HEK293 (cell line): Measurements from ENCODE around the gene CSNK1A1.
A peak's percentile ranks its signal among the peaks of the same experiment; 100 is the strongest.

Experiments used
- CTCF ChIA-PET: fragments of 350-600 bp; formaldehyde crosslinking; extraction: SDS; loops from one replicate; lab custom pipeline; 2021; ENCODE audit warnings: antibody characterized with exemption; lab: Yijun Ruan, JAX
- POLR2A ChIA-PET: fragments of 300-600 bp; formaldehyde crosslinking; extraction: SDS; loops from one replicate; lab custom pipeline; 2020; ENCODE audit warnings: antibody characterized with exemption, inconsistent platforms; lab: Yijun Ruan, JAX
- H3K27ac ChIP-seq: fragments of 200-500 bp; sonication (Bioruptor generic); 2 replicates; pipeline ENCODE4 v1.5.1; 2014; ENCODE audit warnings: low read depth, low read length, control low read depth, inconsistent platforms; ENCODE audit errors: extremely low read depth
- H3K36me3 ChIP-seq, 2 experiments: fragments of 200-500 bp in 1 of 2; sonication (Bioruptor generic) in 1 of 2; 1 replicate in 1 of 2; 2 replicates in 1 of 2; pipeline ENCODE4 v1.5.1; 2014 to 2017; ENCODE audit warnings: inconsistent platforms in 2 of 2, low read length in 2 of 2; ENCODE audit not compliant: control insufficient read depth in 2 of 2, insufficient read depth in 1 of 2
- H3K4me1 ChIP-seq: fragments of 200-500 bp; sonication (Bioruptor generic); 2 replicates; pipeline ENCODE4 v1.5.1; 2014; ENCODE audit warnings: mild to moderate bottlenecking, low read length, inconsistent platforms; ENCODE audit not compliant: control insufficient read depth, insufficient read depth
- H3K4me3 ChIP-seq: 2 replicates; pipeline ENCODE4 v1.5.1; 2011; ENCODE audit warnings: low read depth, mild to moderate bottlenecking, control low read depth, low read length, moderate library complexity
- H3K9me3 ChIP-seq: fragments of 200-500 bp; sonication (Bioruptor generic); 2 replicates; pipeline ENCODE4 v1.5.1; 2014; ENCODE audit warnings: low read depth, low read length, inconsistent platforms; ENCODE audit not compliant: control insufficient read depth, insufficient read depth
- BCL11A ChIP-seq: fragments of 450-650 bp; formaldehyde crosslinking; IDR thresholded peaks from 2 replicates; pipeline ENCODE4 v1.5.1; 2016; ENCODE audit warnings: low read depth, missing biosample characterization, missing genetic modification characterization
- GLI2 ChIP-seq: fragments of 450-650 bp; formaldehyde crosslinking; IDR thresholded peaks from 2 replicates; pipeline ENCODE4; 2017; ENCODE audit warnings: missing biosample characterization, missing genetic modification characterization, low read depth, borderline replicate concordance
- GLIS2 ChIP-seq: fragments of 450-650 bp; formaldehyde crosslinking; IDR thresholded peaks from 2 replicates; pipeline ENCODE4 v1.5.1; 2016; ENCODE audit warnings: missing biosample characterization, missing genetic modification characterization
- KLF9 ChIP-seq: fragments of 450-650 bp; formaldehyde crosslinking; IDR thresholded peaks from 2 replicates; pipeline ENCODE4 v1.5.1; 2016; ENCODE audit warnings: missing biosample characterization, missing genetic modification characterization, low read depth
- MEIS1 ChIP-seq: sonication (generic); formaldehyde crosslinking; IDR thresholded peaks from 2 replicates; pipeline ENCODE4 v1.8.1; 2022; ENCODE audit warnings: missing genetic modification reagents, mild to moderate bottlenecking, borderline replicate concordance
- OSR2 ChIP-seq: fragments of 450-650 bp; formaldehyde crosslinking; IDR thresholded peaks from 2 replicates; pipeline ENCODE4 v1.5.1; 2016; ENCODE audit warnings: missing biosample characterization, missing genetic modification characterization
- ZBTB17 ChIP-seq: fragments of 450-650 bp; formaldehyde crosslinking; IDR thresholded peaks from 2 replicates; pipeline ENCODE4 v1.5.1; 2016; ENCODE audit warnings: missing biosample characterization, missing genetic modification characterization
- ZFP69B ChIP-seq: fragments of 450-650 bp; formaldehyde crosslinking; IDR thresholded peaks from 2 replicates; pipeline ENCODE4 v1.5.1; 2016; ENCODE audit warnings: missing biosample characterization, missing genetic modification characterization
- ZNF202 ChIP-seq: fragments of 450-650 bp; formaldehyde crosslinking; IDR thresholded peaks from 2 replicates; pipeline ENCODE4 v1.5.1; 2016; ENCODE audit warnings: missing biosample characterization, missing genetic modification characterization, borderline replicate concordance
- ZNF214 ChIP-seq: fragments of 450-650 bp; formaldehyde crosslinking; IDR thresholded peaks from 2 replicates; pipeline ENCODE4 v1.5.1; 2017; ENCODE audit warnings: missing biosample characterization, mild to moderate bottlenecking, missing genetic modification characterization, borderline replicate concordance
- ZNF266 ChIP-seq: fragments of 450-650 bp; formaldehyde crosslinking; IDR thresholded peaks from 2 replicates; pipeline ENCODE4 v1.5.1; 2016; ENCODE audit warnings: missing biosample characterization, missing genetic modification characterization, low read depth
- ZNF354C ChIP-seq: fragments of 450-650 bp; formaldehyde crosslinking; IDR thresholded peaks from 2 replicates; pipeline ENCODE4 v1.5.1; 2016; ENCODE audit warnings: missing biosample characterization, missing genetic modification characterization, low read depth, borderline replicate concordance
- ZNF394 ChIP-seq: fragments of 450-650 bp; formaldehyde crosslinking; IDR thresholded peaks from 2 replicates; pipeline ENCODE4 v1.5.1; 2016; ENCODE audit warnings: missing biosample characterization, missing genetic modification characterization, mild to moderate bottlenecking, moderate library complexity, borderline replicate concordance
- ZNF473 ChIP-seq: fragments of 450-650 bp; formaldehyde crosslinking; IDR thresholded peaks from 2 replicates; pipeline ENCODE4 v1.5.1; 2017; ENCODE audit warnings: missing biosample characterization, missing genetic modification characterization
- ZNF529 ChIP-seq: fragments of 450-650 bp; formaldehyde crosslinking; IDR thresholded peaks from 2 replicates; pipeline ENCODE4 v1.5.1; 2017; ENCODE audit warnings: missing genetic modification characterization, missing biosample characterization; ENCODE audit not compliant: insufficient replicate concordance
- ZNF549 ChIP-seq: fragments of 450-650 bp; IDR thresholded peaks from 2 replicates; pipeline ENCODE4 v1.5.1; 2018; ENCODE audit warnings: missing biosample characterization, missing genetic modification characterization, mild to moderate bottlenecking, inconsistent platforms, moderate library complexity
- ZNF664 ChIP-seq: fragments of 450-650 bp; formaldehyde crosslinking; IDR thresholded peaks from 2 replicates; pipeline ENCODE4 v1.5.1; 2016; ENCODE audit warnings: missing biosample characterization, missing genetic modification characterization
- ZNF670 ChIP-seq: fragments of 450-650 bp; formaldehyde crosslinking; IDR thresholded peaks from 2 replicates; pipeline ENCODE4 v1.5.1; 2016; ENCODE audit warnings: missing biosample characterization, missing genetic modification characterization, low read depth
- ZNF677 ChIP-seq: fragments of 450-650 bp; IDR thresholded peaks from 2 replicates; pipeline ENCODE4 v1.5.0; 2018; ENCODE audit warnings: missing biosample characterization, mild to moderate bottlenecking, missing genetic modification characterization, moderate library complexity
- ZNF707 ChIP-seq: fragments of 450-650 bp; formaldehyde crosslinking; IDR thresholded peaks from 2 replicates; pipeline ENCODE4 v1.5.1; 2016; ENCODE audit warnings: missing biosample characterization, missing genetic modification characterization
- ZNF843 ChIP-seq: fragments of 450-650 bp; formaldehyde crosslinking; IDR thresholded peaks from 2 replicates; pipeline ENCODE4 v1.5.1; 2016; ENCODE audit warnings: missing biosample characterization, missing genetic modification characterization
- ZXDB ChIP-seq: fragments of 450-650 bp; formaldehyde crosslinking; IDR thresholded peaks from 2 replicates; pipeline ENCODE4 v1.5.1; 2016; ENCODE audit warnings: missing biosample characterization, missing genetic modification characterization
- TF ChIP-seq, protein P1 (sequence below): fragments of 450-650 bp; formaldehyde crosslinking; IDR thresholded peaks from 2 replicates; pipeline ENCODE4 v1.5.1; 2016; ENCODE audit warnings: missing biosample characterization, missing genetic modification characterization
- TF ChIP-seq, protein P2 (sequence below): fragments of 450-650 bp; formaldehyde crosslinking; IDR thresholded peaks from 2 replicates; pipeline ENCODE4 v1.5.1; 2017; ENCODE audit warnings: missing biosample characterization, mild to moderate bottlenecking, missing genetic modification characterization, moderate library complexity
- TF ChIP-seq, protein P3 (sequence below): fragments of 450-650 bp; formaldehyde crosslinking; IDR thresholded peaks from 2 replicates; pipeline ENCODE4 v1.5.1; 2016; ENCODE audit warnings: missing biosample characterization, missing genetic modification characterization, borderline replicate concordance
- TF ChIP-seq, protein P4 (sequence below): IDR thresholded peaks from 2 replicates; pipeline ENCODE4 v1.6.1; 2011; ENCODE audit warnings: mild to moderate bottlenecking, low read depth, low read length, borderline replicate concordance

The CSNK1A1 gene

DNA sequence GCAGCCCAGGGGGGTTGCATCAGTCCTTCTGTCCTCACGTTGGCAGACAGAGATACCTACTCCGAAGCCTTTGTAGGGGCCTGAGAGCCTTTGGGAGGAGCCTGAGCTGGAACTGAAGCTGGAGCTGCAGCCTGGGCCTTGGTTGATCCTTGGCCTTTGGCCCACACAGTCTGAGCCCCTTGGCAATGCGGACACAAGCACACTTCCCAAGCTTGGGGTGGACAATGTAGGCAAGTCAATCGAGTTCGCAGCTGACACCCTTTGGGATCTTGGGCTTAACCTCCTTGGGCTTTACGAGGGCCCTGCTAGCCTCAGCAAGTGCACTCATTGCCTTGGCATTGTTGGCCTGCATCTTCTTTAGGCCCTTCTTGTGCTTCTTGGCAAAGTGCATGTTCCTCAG, 5.9 kb downstream of the CSNK1A1 start (continued):
- TF ChIP-seq, protein P1, sequence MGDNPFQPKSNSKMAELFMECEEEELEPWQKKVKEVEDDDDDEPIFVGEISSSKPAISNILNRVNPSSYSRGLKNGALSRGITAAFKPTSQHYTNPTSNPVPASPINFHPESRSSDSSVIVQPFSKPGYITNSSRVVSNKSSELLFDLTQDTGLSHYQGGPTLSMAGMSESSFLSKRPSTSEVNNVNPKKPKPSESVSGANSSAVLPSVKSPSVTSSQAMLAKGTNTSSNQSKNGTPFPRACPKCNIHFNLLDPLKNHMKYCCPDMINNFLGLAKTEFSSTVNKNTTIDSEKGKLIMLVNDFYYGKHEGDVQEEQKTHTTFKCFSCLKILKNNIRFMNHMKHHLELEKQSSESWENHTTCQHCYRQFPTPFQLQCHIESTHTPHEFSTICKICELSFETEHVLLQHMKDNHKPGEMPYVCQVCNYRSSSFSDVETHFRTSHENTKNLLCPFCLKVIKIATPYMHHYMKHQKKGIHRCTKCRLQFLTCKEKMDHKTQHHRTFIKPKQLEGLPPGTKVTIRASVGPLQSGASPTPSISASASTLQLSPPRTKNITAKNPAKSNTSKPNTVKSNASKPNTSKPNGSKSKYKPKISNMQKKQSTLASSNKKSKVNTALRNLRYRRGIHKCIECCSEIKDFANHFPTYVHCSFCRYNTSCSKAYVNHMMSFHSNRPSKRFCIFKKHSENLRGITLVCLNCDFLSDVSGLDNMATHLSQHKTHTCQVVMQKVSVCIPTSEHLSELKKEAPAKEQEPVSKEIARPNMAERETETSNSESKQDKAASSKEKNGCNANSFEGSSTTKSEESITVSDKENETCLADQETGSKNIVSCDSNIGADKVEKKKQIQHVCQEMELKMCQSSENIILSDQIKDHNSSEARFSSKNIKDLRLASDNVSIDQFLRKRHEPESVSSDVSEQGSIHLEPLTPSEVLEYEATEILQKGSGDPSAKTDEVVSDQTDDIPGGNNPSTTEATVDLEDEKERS = no peak
- TF ChIP-seq ZNF529 (no peak), BCL11A (tag by site-specific recombination) (no peak), ZNF394 (tag by site-specific recombination) (no peak), ZNF266 (tag by site-specific recombination) (no peak), ZNF354C (tag by site-specific recombination) (no peak), GLI2 (tag by site-specific recombination) (no peak), GLIS2 (tag by site-specific recombination) (no peak), ZNF707 (tag by site-specific recombination) (no peak), ZNF202 (tag by site-specific recombination) (no peak), ZNF549 (tag by site-specific recombination) (no peak), MEIS1 (CRISPR knock-in tag) (no peak)
- TF ChIP-seq, protein P2, sequence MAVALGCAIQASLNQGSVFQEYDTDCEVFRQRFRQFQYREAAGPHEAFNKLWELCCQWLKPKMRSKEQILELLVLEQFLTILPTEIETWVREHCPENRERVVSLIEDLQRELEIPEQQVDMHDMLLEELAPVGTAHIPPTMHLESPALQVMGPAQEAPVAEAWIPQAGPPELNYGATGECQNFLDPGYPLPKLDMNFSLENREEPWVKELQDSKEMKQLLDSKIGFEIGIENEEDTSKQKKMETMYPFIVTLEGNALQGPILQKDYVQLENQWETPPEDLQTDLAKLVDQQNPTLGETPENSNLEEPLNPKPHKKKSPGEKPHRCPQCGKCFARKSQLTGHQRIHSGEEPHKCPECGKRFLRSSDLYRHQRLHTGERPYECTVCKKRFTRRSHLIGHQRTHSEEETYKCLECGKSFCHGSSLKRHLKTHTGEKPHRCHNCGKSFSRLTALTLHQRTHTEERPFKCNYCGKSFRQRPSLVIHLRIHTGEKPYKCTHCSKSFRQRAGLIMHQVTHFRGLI (tag by site-specific recombination) = no peak

DNA sequence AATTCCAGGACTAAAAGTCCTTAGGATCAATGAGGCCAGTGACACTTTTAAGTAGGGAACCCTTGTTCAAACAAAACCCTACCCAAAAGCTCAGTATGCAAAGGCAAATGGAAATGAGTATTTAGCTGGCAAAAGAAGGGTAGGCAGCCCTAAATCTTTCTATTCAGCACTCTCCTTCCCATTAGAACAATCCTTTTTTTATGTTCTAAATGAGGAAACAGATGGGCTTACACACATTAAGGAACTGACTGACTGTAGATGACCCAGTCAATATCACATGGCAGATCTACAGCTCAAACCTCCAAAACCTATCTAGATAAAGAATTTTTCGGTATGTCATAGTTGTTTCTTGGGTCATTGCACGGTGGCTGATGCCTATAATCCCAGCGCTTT, 7.2 kb downstream of the CSNK1A1 start:
- no peaks in the 10 kb centered on the region for H3K9me3 ChIP-seq
- no peak overlapping the region; the same call in 1 of the 2 replicates for H3K27ac ChIP-seq
- H3K4me3 ChIP-seq = no peak overlapping the region
- ChIA-PET CTCF (interaction anchor here (0.6 to 1.6 kb wide), 7 partner anchors 10 to 162 kb away, joined by 3 to 9 read pairs (median 4); no protein-coding TSS in a partner anchor), POLR2A (interaction anchor here (0.6 to 1.6 kb wide), 3 partner anchors 7 to 252 kb away, joined by 4 to 8 read pairs (median 5); partner anchors contain the start of gene CSNK1A1)
- peaks cover 31% of the 10 kb centered on the region for H3K4me1 ChIP-seq
- peaks cover 53 to 79% of the 10 kb centered on the region in 2 experiments for H3K36me3 ChIP-seq
- no peak for TF ChIP-seq ZFP69B (tag by site-specific recombination)
- no peak for TF ChIP-seq KLF9 (tag by site-specific recombination)
- TF ChIP-seq ZNF473 (tag by site-specific recombination) = no peak

DNA sequence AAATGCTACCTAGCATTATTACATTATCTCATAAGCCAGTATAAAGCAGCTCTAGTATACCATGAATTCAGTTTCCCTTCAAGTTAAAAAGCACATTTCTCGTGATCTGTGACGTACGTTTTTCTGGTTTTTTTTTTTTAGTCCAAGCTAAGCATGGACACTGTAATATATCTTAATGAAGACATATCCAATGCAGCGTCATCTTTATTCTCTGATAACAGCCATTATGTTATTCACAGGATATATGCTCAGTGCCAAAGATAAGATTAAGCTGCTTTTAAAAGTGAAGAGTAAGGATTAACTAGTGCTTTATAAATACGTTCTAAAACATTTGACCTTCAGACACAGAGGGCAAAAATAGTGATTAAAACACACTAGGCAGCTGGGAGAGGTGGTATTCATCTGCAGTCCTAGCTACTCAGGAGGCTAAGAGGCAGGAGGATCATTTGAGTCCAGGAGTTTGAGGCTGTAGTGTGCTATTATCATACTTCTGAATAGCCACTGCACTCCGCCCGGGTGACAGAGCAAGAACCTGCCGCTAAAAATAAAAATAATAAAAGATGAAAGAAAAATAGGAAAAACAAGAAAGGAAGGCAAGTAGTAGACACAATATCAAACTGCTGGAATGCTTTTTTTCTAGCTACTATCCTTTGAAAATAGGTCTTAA, 7.7 kb downstream of the CSNK1A1 start:
- CTCF ChIA-PET = interaction anchor here (0.7 to 1.6 kb wide), 5 partner anchors 9 to 162 kb away, joined by 3 to 4 read pairs (median 4); no protein-coding TSS in a partner anchor
- POLR2A ChIA-PET = interaction anchor here (1.1 to 1.6 kb wide), 3 partner anchors 8 to 71 kb away, joined by 4 to 5 read pairs (median 4); partner anchors contain the start of gene CSNK1A1
- peaks cover 31% of the 10 kb centered on the region for H3K4me1 ChIP-seq
- H3K36me3 ChIP-seq = peaks cover 52 to 74% of the 10 kb centered on the region in 2 experiments
- no peak overlapping the region for H3K4me3 ChIP-seq
- H3K9me3 ChIP-seq = no peaks in the 10 kb centered on the region
- H3K27ac ChIP-seq = peak overlapping the region; percentile 37; the same call in 1 of the 2 replicates
- TF ChIP-seq ZBTB17 (no peak), OSR2 (tag by site-specific recombination) (peak; percentile 29; the same call in 1 of the 2 replicates), ZNF843 (peak; percentile 13; the same call in 1 of the 2 replicates), ZNF664 (no peak), ZNF214 (tag by site-specific recombination) (no peak), ZNF670 (tag by site-specific recombination) (no peak), ZXDB (tag by site-specific recombination) (peak; percentile 41; the same call in 1 of the 2 replicates), ZNF677 (tag by site-specific recombination) (no peak)
- TF ChIP-seq, protein P3, sequence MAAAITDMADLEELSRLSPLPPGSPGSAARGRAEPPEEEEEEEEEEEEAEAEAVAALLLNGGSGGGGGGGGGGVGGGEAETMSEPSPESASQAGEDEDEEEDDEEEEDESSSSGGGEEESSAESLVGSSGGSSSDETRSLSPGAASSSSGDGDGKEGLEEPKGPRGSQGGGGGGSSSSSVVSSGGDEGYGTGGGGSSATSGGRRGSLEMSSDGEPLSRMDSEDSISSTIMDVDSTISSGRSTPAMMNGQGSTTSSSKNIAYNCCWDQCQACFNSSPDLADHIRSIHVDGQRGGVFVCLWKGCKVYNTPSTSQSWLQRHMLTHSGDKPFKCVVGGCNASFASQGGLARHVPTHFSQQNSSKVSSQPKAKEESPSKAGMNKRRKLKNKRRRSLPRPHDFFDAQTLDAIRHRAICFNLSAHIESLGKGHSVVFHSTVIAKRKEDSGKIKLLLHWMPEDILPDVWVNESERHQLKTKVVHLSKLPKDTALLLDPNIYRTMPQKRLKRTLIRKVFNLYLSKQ (tag by site-specific recombination) = no peak
- TF ChIP-seq, protein P4, sequence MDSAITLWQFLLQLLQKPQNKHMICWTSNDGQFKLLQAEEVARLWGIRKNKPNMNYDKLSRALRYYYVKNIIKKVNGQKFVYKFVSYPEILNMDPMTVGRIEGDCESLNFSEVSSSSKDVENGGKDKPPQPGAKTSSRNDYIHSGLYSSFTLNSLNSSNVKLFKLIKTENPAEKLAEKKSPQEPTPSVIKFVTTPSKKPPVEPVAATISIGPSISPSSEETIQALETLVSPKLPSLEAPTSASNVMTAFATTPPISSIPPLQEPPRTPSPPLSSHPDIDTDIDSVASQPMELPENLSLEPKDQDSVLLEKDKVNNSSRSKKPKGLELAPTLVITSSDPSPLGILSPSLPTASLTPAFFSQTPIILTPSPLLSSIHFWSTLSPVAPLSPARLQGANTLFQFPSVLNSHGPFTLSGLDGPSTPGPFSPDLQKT = no peak
